Measurements from ENCODE around the gene DCDC1. TPM values are rescaled to one million over a fixed set of nuclear protein-coding genes. Genes with fewer than 3 reads are reported as not detected.
A peak's percentile ranks its signal among the peaks of the same experiment; 100 is the strongest.

The DCDC1 gene
- total RNA-seq, 1 experiment from 2014 or later, result 2.2 TPM

DNA sequence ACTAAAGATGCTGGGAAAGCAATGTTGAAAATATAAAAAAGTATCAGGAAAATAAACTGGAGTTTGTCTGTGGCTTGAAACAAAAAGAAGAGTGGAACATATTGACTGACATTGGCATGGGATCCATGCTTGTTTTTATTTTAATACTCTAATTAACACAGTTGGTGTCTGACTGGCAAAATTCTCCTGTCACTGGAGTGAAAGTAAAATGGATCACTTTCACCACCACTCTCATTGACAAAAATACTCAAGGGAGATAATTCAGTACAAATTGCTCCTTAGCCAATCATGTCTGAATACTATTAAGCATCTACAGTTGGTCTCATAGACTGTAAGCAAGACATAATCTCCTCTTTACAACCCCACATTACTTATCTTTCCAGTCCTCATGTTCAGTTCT, 101.8 kb downstream of the DCDC1 start:
- Histone ChIP-seq H3K9me2 (ENCODE audit: insufficient read depth) (no peaks in the 10 kb centered on the region), H3K4me1 (replicated peaks; ENCODE audit: insufficient read depth) (no peaks in the 10 kb centered on the region), H3K27me3 (ENCODE audit: insufficient read depth, low read depth) (no peaks in the 10 kb centered on the region), H3K79me2 (ENCODE audit: low read depth) (no peaks in the 10 kb centered on the region), H3F3A (ENCODE audit: insufficient read depth, low read depth) (no peaks in the 10 kb centered on the region), H3K4me3 (no peak overlapping the region), H3K27ac (no peak overlapping the region), H3K4me2 (no peak overlapping the region), H3K36me3 (ENCODE audit: low read depth) (no peaks in the 10 kb centered on the region), H3K9me3 (ENCODE audit: insufficient read depth, low read depth) (no peaks in the 10 kb centered on the region), H4K20me1 (ENCODE audit: insufficient read depth) (no peaks in the 10 kb centered on the region; the same call in 1 of the 2 replicates), H2AFZ (no peak overlapping the region)
- no peak for DNase-seq
- ChIA-PET CTCF (no interaction called here), POLR2A (ENCODE audit: unreplicated experiment) (no interaction called here)
- intact Hi-C loops (cut with micrococcal nuclease; ENCODE audit: unreplicated experiment), result no loop called here
- BruUV-seq (replicated peaks), result no TSS peak
- TF ChIP-seq EZH2 (IDR thresholded peaks at IDR 0.05; ENCODE audit: low read depth), result no peak
- TF ChIP-seq, protein P1, sequence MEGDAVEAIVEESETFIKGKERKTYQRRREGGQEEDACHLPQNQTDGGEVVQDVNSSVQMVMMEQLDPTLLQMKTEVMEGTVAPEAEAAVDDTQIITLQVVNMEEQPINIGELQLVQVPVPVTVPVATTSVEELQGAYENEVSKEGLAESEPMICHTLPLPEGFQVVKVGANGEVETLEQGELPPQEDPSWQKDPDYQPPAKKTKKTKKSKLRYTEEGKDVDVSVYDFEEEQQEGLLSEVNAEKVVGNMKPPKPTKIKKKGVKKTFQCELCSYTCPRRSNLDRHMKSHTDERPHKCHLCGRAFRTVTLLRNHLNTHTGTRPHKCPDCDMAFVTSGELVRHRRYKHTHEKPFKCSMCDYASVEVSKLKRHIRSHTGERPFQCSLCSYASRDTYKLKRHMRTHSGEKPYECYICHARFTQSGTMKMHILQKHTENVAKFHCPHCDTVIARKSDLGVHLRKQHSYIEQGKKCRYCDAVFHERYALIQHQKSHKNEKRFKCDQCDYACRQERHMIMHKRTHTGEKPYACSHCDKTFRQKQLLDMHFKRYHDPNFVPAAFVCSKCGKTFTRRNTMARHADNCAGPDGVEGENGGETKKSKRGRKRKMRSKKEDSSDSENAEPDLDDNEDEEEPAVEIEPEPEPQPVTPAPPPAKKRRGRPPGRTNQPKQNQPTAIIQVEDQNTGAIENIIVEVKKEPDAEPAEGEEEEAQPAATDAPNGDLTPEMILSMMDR (conservative IDR thresholded peaks at IDR 0.05), result no peak

DNA sequence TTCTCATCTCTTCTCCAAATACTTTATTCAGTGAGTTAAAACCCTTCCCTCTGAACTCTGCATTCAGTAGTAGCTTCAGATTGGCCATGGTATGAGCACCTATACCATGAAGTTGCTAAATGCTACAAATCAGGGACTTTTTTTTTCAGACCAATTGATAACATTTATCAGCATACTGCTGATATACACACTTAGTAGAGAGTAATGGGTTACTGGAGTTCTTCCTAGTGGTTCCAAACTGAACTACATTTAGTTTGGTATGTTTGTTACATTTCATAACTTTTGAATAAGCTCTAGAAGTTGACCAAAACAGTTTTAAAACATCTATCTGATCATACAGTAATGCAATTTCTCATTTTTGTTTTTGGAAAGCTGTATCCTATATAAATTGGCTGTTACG, 104.7 kb downstream of the DCDC1 start:
- TF ChIP-seq, protein P1 (conservative IDR thresholded peaks at IDR 0.05), result no peak
- no peak for TF ChIP-seq EZH2 (IDR thresholded peaks at IDR 0.05; ENCODE audit: low read depth)
- Histone ChIP-seq H3K4me3 (no peak overlapping the region), H3K4me2 (no peak overlapping the region), H3K79me2 (ENCODE audit: low read depth) (no peaks in the 10 kb centered on the region), H3K36me3 (ENCODE audit: low read depth) (no peaks in the 10 kb centered on the region), H3K27ac (no peak overlapping the region), H3K27me3 (ENCODE audit: insufficient read depth, low read depth) (no peaks in the 10 kb centered on the region), H3K9me3 (ENCODE audit: insufficient read depth, low read depth) (no peaks in the 10 kb centered on the region), H4K20me1 (ENCODE audit: insufficient read depth) (no peaks in the 10 kb centered on the region; the same call in 1 of the 2 replicates), H3F3A (ENCODE audit: insufficient read depth, low read depth) (no peaks in the 10 kb centered on the region), H3K4me1 (replicated peaks; ENCODE audit: insufficient read depth) (no peaks in the 10 kb centered on the region), H2AFZ (no peak overlapping the region), H3K9me2 (ENCODE audit: insufficient read depth) (no peaks in the 10 kb centered on the region)
- intact Hi-C loops (cut with micrococcal nuclease; ENCODE audit: unreplicated experiment), result no loop called here
- DNase-seq, result no peak
- CTCF ChIA-PET, result no interaction called here
- POLR2A ChIA-PET (ENCODE audit: unreplicated experiment), result no interaction called here
- no TSS peak for BruUV-seq (replicated peaks)

DNA sequence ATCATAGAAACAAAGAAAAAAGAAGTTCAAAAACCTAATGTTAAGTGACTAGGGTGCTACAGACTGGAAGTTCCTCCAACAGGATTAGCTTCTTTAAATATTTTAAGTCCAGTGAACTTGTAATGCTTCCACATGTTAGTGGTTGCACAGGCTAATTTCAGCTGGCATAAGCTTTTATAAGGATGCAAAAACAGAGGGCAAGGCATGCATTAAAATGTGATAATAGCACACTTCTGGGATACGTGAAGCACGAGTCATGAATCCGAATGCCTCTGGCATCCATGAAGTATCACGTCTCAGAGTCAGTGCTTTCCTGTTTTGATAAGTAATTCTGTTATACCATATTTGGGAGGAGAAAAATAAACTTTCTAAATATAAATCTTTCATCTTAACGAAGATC, 106.8 kb downstream of the DCDC1 start:
- no peaks in the 10 kb centered on the region for H3K79me2 ChIP-seq (ENCODE audit: low read depth)
- BruUV-seq (replicated peaks), result no TSS peak
- peak in 1 of 2 experiments; percentile 40 for DNase-seq
- H3K9me2 ChIP-seq (ENCODE audit: insufficient read depth), result no peaks in the 10 kb centered on the region
- intact Hi-C loops (cut with micrococcal nuclease; ENCODE audit: unreplicated experiment), result no loop called here
- POLR2A ChIA-PET (ENCODE audit: unreplicated experiment), result no interaction called here
- H3K36me3 ChIP-seq (ENCODE audit: low read depth), result no peaks in the 10 kb centered on the region
- H3F3A ChIP-seq (ENCODE audit: insufficient read depth, low read depth), result no peaks in the 10 kb centered on the region
- H3K9me3 ChIP-seq (ENCODE audit: insufficient read depth, low read depth), result no peaks in the 10 kb centered on the region
- CTCF ChIA-PET, result no interaction called here
- no peaks in the 10 kb centered on the region for H3K27me3 ChIP-seq (ENCODE audit: insufficient read depth, low read depth)
- no peaks in the 10 kb centered on the region for H3K4me1 ChIP-seq (replicated peaks; ENCODE audit: insufficient read depth)
- no peak overlapping the region for H3K4me2 ChIP-seq
- no peak overlapping the region for H3K4me3 ChIP-seq
- no peaks in the 10 kb centered on the region; the same call in 1 of the 2 replicates for H4K20me1 ChIP-seq (ENCODE audit: insufficient read depth)
- no peak overlapping the region for H2AFZ ChIP-seq
- TF ChIP-seq, protein P1 (conservative IDR thresholded peaks at IDR 0.05), result no peak
- TF ChIP-seq EZH2 (IDR thresholded peaks at IDR 0.05; ENCODE audit: low read depth), result no peak
- no peak overlapping the region for H3K27ac ChIP-seq
